GM04503 (cell line): ENCODE data around the gene PLVAP.

Source experiments
- DNase-seq: peaks from one replicate; pipeline ENCODE4 v3.0.0-alpha.2; 2012; ENCODE audit warnings: low read depth

Gene PLVAP

DNA sequence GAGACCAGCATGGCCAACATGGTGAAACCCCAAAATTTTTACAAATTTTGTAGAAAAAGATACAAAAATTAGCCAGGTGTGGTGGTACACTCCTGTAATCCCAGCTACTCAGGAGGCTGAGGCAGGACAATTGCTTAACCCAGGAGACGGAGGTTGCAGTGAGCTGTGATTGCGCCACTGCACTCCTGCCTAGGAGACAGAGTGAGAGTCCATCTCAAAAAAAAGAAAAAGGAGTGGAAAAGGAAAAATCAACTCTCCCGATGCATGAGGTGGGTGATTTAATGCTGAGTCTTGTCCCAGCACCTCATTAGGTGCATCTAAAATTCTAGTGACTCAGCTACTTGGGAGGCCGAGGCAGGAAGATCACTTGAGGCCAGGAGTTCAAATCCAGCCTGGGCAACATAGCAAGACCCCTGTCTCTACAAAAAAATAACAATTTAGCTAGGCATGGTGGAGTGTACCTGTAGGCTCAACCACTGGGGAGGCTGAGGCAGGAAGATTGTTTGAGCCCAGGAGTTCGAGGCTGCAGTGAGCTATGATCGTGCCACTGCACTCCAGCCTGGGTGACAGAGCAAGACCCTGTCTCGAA, 20.0 kb downstream of the PLVAP start:
- DNase-seq = no peak

- no peak for DNase-seq
Observed at GRCh38 chr19:17353386-17353785, 23.8 kb downstream of the PLVAP start.

DNA sequence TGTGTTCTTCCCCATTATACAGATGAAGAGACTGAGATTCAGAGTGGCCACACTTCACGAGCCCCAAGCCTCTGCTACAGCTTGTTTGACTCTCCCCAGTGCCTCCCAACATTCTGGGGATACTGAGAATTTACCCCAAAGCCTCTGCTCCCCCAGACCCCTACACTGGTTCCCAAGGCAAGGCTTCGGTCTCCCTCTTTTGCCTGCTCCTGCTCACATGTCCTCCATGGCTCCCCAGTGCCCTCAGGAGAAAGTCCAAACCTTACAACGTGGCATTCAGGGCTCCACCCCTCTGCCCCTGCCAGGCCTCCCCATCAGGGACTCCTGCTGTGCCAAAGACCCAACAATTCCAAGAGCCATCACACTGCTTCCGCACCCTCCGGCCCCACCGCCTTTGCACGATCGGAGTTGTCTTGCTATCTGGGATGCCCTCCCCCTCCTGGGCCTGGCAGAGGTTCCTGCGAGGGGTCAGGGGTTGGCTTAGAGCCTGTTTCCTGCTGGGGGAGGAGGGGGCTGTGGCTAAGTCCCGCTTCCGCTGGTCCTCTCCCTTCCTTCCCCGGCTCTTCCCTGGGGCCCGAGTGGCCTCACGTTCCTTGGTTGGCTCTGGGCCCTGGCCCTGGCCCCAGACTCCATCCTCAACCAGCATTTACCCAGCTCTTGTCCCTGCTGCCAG, 24.4 kb downstream of the PLVAP start:
- DNase-seq = no peak

GRCh38 chr19:17351815-17352435, 25.2 kb downstream of the PLVAP start:
- DNase-seq = no peak

GRCh38 chr19:17348700-17349099, 28.4 kb downstream of the PLVAP start:
- no peak for DNase-seq

DNA sequence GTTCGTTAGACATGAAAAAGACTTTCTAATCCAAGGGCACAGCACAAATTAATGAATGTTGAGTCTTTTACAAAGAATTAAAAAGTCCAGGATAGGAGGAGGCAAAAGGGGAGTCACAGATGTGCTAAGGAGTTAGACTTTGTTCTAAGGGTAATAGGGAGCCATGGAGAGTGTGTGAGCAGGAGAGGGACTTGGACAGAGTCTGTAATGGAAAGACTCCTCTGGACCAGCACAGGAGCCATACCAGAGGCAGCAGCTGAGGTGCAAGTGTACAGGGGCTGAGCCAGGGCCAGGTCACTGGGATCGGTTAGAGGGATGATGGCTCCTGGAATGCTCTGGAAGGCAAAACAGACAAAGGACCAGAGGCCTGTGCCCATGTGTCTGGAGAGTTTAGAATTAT, 29.3 kb downstream of the PLVAP start:
- DNase-seq = no peak

DNA sequence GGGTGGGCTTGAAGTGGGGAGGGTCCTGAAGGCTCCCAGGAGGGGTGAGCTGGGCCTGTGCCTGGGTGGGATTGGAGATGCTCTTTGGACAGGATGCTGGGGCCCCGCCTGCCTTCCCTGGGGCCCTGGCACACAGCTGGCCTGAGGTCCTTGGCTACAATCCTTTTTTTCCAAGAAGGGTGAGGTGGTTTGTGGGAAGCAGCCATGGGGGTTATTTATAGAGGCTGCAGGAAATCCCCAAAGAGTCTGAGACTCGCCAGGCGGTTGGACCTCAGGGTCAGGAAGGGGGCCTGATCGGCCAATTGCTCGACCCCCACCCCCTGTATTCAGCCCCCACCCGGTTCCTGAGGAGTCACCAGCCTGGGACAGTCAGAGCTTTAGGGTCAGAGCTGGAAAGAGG, 29.8 kb downstream of the PLVAP start:
- DNase-seq = no peak

DNA sequence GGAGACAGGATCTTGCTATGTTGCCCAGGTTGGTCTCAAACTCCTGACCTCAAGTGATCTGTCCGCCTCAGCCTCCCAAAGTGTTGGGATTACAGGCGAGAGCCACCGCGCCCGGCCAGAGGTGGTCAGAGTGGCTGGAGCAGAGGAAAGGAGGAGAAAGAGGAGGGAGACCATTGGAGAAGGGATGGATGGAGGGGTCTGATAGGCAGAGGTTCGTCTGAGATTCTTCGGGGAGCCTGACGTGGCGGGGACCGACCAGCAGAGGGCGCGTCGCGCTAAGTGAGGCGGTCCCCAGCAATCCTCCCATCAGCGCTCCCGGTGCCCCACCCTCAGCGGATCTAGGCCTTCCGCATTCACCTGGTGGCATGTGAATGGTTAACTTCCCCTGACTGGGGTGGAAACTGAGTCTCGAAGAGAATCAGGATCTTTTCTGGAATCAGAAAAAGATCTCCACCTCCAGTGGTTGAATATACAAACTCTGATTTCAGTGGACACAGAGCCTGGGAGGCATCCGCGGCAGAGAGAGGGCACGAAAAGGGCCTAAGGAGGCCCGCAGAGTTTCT, 31.0 kb downstream of the PLVAP start:
- DNase-seq = no peak

DNA sequence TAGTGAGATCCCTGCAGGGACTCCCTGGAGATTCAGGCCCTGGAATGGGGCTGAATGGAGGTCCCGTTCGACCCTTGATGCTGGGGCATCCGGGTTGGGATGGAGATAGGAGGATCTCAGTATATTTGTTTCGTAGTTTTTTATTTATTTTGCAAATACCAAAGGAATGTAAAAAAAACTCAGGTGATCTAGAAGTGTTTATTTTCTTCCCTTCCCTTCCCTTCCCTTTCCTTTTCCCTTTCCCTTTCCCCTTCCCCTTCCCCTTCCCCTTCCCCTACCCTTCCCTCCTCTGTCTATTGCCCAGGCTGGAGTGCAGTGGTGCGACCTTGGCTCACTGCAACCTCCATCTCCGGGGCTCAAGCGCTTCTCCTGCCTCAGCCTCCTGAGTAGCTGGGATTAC, 35.3 kb downstream of the PLVAP start:
- DNase-seq = no peak

GRCh38 chr19:17341386-17341785, 35.8 kb downstream of the PLVAP start:
- DNase-seq = no peak

- no peak for DNase-seq
Observed at GRCh38 chr19:17340871-17341357, 36.2 kb downstream of the PLVAP start.

GRCh38 chr19:17340302-17340870, 36.8 kb downstream of the PLVAP start:
- DNase-seq = no peak

- DNase-seq = no peak
Observed at GRCh38 chr19:17339088-17339741, 37.9 kb downstream of the PLVAP start.

DNA sequence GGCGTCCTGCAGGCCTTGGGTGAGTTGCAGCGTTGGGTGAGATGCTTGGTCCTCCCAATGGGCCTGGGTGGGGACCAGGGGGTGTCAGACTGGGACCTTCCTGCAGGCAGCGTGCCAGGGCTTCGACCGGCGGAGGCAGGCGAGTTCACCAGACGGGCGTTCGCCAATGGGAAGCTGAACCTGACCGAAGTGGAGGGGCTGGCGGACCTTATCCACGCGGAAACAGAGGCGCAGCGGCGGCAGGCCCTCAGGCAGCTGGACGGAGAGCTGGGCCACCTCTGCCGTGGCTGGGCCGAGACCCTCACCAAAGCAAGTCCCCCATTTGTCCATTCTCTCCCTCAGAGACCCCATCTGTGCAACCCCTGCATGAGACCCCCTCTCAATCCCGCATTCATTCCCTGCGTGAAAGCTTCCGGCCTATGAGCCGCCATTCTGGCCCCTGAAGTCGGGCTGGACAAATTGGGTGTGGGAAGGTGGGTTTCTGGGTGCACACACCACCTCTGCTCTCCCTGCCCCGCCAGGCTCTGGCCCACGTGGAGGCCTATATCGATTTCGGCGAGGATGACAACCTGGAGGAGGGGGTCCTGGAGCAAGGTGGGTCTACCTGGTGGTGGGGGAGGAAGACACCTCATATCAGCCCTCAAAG, 38.6 kb downstream of the PLVAP start:
- no peak for DNase-seq

DNA sequence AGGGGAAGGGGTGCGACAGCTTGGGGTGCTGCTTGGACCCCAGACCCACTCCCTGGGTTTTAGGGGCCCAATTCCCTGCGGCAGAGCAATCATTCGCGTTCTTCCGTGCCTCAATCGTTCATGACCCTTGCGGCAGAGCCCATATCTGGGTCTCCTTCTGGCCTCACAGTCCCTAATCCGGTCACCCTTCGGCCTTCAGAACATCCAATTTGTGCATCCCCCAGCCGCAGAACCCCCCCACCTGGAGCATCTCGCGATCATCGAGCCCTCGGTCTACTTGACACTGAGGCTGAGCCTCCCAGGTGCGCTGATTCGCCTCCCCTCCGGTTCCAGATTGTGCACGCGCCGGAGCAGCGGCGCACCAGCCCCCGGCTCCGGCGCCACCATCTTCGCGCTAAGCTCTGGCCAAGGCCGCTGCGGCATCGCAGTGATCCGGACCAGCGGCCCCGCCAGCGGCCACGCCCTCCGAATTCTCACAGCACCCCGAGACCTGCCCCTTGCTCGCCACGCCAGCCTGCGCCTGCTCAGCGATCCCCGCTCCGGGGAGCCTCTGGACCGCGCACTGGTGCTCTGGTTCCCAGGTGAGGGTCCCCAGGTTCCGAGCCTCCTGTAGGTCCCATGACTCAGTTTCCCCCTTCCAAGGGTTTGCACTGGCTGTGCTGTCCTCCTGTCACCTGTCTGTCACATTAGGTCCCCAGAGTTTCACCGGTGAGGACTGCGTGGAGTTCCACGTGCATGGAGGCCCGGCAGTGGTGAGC, 39.3 kb downstream of the PLVAP start:
- no peak for DNase-seq

- peak; percentile 92 for DNase-seq
Observed at GRCh38 chr19:17336872-17337674, 40.1 kb downstream of the PLVAP start, which contains the start of gene GTPBP3. Gene GTPBP3 (plus strand): TSS chr19:17337553. CDS start chr19:17337612, 59 bp downstream.

DNA sequence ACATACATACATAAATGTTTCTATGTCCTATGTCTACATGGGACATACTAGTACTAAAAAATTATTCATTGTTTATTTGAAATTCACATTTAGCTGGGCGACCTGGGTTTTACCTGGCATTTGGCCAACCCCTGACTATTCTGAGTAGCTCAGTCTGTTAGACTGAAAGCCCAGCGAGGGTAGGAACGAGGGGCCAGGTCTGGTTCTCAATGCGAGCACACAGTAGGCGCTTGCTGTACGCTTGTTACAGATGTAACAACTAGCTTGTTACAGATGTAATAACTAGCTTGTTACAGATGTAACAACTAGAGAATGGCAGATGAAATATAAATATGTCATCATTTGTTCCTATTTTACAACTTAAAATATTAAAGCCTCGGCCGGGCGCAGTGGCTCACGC, 41.6 kb downstream of the PLVAP start:
- DNase-seq = no peak

DNA sequence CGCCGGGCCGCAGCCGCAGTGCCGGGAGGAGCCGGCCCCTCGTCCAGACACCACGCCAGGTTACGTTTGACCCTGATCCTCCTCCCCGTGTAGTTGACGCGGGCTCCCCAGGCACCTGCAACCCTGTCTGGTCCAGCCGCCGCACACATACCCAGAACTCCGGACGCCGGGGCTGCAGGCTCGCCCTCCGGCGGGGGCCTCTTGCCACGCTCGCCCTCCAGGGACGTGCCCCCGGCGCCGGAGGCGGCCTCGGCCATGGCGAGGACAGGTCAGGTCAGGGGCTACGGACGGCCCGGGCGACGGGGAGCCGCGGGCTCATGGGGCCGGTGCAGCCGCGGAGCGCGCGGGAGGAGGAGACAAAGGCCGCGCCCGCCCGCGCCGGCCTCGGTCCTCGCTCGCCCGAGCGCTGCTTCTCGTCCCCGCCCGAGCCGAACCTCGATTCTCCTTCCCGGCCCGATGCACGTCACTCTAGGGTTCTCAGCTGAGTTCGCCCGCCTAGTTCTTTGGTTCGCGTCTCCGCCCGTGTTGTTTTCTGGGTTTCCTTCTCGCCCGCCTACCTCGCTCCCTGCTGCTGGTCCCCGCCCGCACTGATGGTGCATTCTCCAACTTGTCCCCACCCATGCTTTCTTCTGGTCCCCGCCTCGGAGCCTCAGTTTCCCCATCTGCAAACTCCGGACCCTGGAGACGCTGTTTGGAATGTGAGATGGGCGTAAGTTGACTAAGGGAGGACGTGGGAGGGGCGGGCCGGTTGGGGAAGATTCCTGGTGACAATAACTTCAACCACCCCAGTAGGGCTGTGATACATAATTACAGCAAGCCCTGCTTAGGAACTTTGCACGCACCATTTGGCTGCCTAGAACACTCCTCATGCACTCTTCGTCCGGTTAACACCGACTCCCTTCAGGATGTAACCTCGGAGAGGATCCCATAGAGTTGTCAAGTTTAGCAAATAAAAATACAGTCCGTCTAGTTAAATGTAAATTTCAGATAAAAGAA, 42.4 kb downstream of the PLVAP start, which contains the start of gene ANO8:
ANO8 (minus strand) TSS at position 442 of the 996 bp plus-strand sequence; CDS start at position 257, 185 bp downstream.
- DNase-seq = peak; percentile 96
